Transverse colon (tissue), 4 donors: ENCODE results near the gene COP1. TPM values are rescaled to one million over a fixed set of nuclear protein-coding genes. Genes with fewer than 3 reads are reported as not detected.

Experiments
- DNase-seq: peaks from one replicate; pipeline ENCODE4 v3.0.0-alpha.2; 2019
- H3K27ac ChIP-seq, 4 donors: fragments of 200-600 bp; sonication (generic); 2 replicates each; pipeline ENCODE4 v1.5.1; 2016 to 2018; ENCODE audit warnings: inconsistent platforms in 4 of 4
- H3K27me3 ChIP-seq: fragments of 200-600 bp; sonication (generic); 2 replicates; pipeline ENCODE4 v1.5.1; 2017; ENCODE audit warnings: inconsistent platforms
- H3K36me3 ChIP-seq, 4 donors: fragments of 200-600 bp; sonication (generic); 2 replicates each; pipeline ENCODE4 v1.5.1; 2017 to 2019; ENCODE audit warnings: inconsistent platforms in 4 of 4
- H3K4me1 ChIP-seq, 4 donors: fragments of 200-600 bp; sonication (generic); 2 replicates each; pipeline ENCODE4 v1.5.1; 2017 to 2020; ENCODE audit warnings: inconsistent platforms in 4 of 4
- H3K4me3 ChIP-seq, 4 donors: fragments of 200-600 bp; sonication (generic); 1 replicate in 1 of 4; 2 replicates in 3 of 4; pipeline versions ENCODE4 v1.5.1 to v1.6.1; 2017 to 2019; ENCODE audit warnings: inconsistent platforms in 4 of 4
- H3K9me3 ChIP-seq, 2 donors: fragments of 200-600 bp; sonication (generic); 2 replicates each; pipeline ENCODE4 v1.5.1; 2017 to 2019; ENCODE audit warnings: inconsistent platforms in 2 of 2
- EP300 ChIP-seq: sonication (generic); formaldehyde crosslinking; IDR thresholded peaks from one replicate; pipeline ENCODE4 v1.6.1; 2017; ENCODE audit warnings: antibody characterized with exemption, low read depth
- POLR2A ChIP-seq: fragments of 450-650 bp; IDR thresholded peaks from one replicate; pipeline ENCODE4 v1.6.1; 2016; ENCODE audit warnings: antibody characterized with exemption, mild to moderate bottlenecking, moderate library complexity
- POLR2AphosphoS5 ChIP-seq, 3 donors: sonication (generic); formaldehyde crosslinking; IDR thresholded peaks; one replicate each; pipeline ENCODE4 v1.6.1; 2016; ENCODE audit warnings: antibody characterized with exemption in 3 of 3
- WGBS, 2 donors: methylation state at CpG; one replicate each; pipeline ENCODE4 v1.1.5; 2018; ENCODE audit warnings: low coverage in 1 of 2; 5-methylcytosine and 5-hydroxymethylcytosine counted together
- in situ Hi-C, 4 donors: fragments of 200-750 bp; cut with MboI; loops; one replicate each; pipeline versions ENCODE4 v1.15.0 to v1.15.1; 2017; ENCODE audit warnings: low sequenced_read_pairs in 3 of 4, low pct_ligation_motif_present in 1 of 4, low pct_unique_long_range_greater_than_20kb in 1 of 4
- intact Hi-C: fragments of 100-400 bp; cut with DNase I; formaldehyde crosslinking; loops from one replicate; pipeline ENCODE4 v1.15.1; 2023; ENCODE audit warnings: low total_unique reads
- total RNA-seq, 4 donors: library from RNA; depleted of rRNA; stranded (reverse); fragments of >200 nt; gene quantifications; one replicate each; pipeline ENCODE4 v1.1.0, GENCODE V29; 2016
- TF ChIP-seq, protein P1 (sequence below), 5 experiments: fragments of 200-600 bp in 3 of 5; fragments of 450-650 bp in 2 of 5; sonication (generic) in 3 of 5; IDR thresholded peaks; 1 replicate in 2 of 5; 2 replicates in 3 of 5; pipeline ENCODE4 v1.5.1; 2016 to 2017; ENCODE audit warnings: antibody characterized with exemption in 5 of 5, inconsistent platforms in 3 of 5, mild to moderate bottlenecking in 2 of 5, moderate library complexity in 1 of 5

The COP1 gene
- total RNA-seq, 4 donors from 2014 or later = 52.3 to 190 (median 109) TPM

DNA sequence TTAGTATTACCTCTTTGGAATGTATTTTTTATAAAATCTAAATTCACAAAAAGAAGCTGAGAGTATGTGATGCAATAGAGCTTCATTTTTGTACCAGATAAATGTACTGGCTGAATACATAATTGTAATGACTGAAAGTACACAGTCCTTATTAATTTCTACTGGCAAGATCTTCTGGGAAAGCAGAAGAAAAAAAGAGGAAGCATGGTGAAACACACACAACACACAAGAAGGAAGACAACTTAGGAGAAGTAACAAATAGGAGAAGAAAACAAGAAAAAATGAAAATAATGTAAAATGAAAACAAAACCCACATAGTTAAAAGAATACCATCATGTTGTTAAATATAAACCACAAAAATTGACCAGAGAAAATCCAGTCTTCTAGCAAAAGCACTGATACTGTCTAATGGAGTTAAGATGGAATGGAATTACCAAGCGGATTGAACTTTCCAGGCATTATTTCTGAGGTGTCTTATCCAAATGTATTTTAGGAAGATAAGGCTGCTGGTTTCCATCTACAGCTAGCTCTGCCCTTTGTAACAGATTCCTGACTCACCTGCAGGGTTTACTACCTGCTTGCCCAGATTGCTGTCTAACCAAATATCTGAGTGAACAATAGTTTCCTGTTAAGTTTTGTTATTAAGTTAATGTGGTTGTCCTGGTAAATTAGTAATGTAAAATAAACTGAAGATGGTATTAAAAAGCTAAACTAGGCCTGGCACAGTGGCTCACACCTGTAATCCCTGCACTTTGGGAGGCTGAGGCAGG lies 4.5 kb upstream of the COP1 start:
- in situ Hi-C loops = no loop called here

DNA sequence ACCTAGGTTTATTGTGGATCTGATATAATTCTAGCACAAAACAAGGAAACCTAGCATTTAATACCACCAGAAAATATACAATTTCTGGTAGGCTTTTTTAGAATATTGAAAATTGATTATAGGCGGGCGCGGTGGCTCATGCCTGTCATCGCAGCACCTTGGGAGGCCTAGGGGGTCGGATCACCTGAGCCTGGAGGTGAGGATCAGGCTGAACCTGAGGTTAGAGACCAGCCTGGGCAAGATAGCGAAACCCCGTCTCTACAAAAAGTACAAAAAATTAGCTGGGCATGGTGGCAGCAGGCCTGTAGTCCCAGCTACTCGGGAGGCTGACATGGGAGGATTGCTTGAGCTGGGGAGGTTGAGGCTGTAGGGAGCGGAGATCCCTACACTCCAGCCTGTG lies 948 bp upstream of the COP1 start:
- Histone ChIP-seq H3K4me1 (peaks cover 12 to 43% (median 29%) of the 10 kb centered on the region in 4 donors), H3K27me3 (no peaks in the 10 kb centered on the region), H3K36me3 (no peaks in the 10 kb centered on the region), H3K9me3 (no peaks in the 10 kb centered on the region), H3K27ac (peak overlapping the region; percentile 97 to 99 (median 98)), H3K4me3 (peak overlapping the region; percentile 52 to 95 (median 74))
- DNase-seq = no peak
- in situ Hi-C loops = no loop called here
- TF ChIP-seq POLR2A (no peak), EP300 (no peak), POLR2AphosphoS5 (IDR thresholded peaks at IDR 0.05) (no peak)
- TF ChIP-seq, protein P1, sequence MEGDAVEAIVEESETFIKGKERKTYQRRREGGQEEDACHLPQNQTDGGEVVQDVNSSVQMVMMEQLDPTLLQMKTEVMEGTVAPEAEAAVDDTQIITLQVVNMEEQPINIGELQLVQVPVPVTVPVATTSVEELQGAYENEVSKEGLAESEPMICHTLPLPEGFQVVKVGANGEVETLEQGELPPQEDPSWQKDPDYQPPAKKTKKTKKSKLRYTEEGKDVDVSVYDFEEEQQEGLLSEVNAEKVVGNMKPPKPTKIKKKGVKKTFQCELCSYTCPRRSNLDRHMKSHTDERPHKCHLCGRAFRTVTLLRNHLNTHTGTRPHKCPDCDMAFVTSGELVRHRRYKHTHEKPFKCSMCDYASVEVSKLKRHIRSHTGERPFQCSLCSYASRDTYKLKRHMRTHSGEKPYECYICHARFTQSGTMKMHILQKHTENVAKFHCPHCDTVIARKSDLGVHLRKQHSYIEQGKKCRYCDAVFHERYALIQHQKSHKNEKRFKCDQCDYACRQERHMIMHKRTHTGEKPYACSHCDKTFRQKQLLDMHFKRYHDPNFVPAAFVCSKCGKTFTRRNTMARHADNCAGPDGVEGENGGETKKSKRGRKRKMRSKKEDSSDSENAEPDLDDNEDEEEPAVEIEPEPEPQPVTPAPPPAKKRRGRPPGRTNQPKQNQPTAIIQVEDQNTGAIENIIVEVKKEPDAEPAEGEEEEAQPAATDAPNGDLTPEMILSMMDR (IDR thresholded peaks at IDR 0.05) = no peak
- intact Hi-C loops = no loop called here
- 34 to 37% methylated on average over 7 to 9 of the region's 9 CpGs for WGBS, 2 donors

More for the DNA sequence above, 4.5 kb upstream of the COP1 start:
- TF ChIP-seq EP300 = no peak
- TF ChIP-seq, protein P1 (IDR thresholded peaks at IDR 0.05) = no peak
- no peak for TF ChIP-seq POLR2AphosphoS5 (IDR thresholded peaks at IDR 0.05)
- no peak for TF ChIP-seq POLR2A
- H3K9me3 ChIP-seq = no peaks in the 10 kb centered on the region
- peak overlapping the region in 3 of 4 donors; percentile 1 to 50 (median 33) for H3K27ac ChIP-seq
- peaks cover 0 to 17% (median 5%) of the 10 kb centered on the region in 4 donors for H3K4me1 ChIP-seq
- H3K36me3 ChIP-seq = no peaks in the 10 kb centered on the region
- WGBS, 2 donors = 50 to 55% methylated on average over 1 of the region's 1 CpG
- DNase-seq = no peak
- H3K4me3 ChIP-seq = no peak overlapping the region
- H3K27me3 ChIP-seq = no peaks in the 10 kb centered on the region
- intact Hi-C loops = no loop called here

DNA sequence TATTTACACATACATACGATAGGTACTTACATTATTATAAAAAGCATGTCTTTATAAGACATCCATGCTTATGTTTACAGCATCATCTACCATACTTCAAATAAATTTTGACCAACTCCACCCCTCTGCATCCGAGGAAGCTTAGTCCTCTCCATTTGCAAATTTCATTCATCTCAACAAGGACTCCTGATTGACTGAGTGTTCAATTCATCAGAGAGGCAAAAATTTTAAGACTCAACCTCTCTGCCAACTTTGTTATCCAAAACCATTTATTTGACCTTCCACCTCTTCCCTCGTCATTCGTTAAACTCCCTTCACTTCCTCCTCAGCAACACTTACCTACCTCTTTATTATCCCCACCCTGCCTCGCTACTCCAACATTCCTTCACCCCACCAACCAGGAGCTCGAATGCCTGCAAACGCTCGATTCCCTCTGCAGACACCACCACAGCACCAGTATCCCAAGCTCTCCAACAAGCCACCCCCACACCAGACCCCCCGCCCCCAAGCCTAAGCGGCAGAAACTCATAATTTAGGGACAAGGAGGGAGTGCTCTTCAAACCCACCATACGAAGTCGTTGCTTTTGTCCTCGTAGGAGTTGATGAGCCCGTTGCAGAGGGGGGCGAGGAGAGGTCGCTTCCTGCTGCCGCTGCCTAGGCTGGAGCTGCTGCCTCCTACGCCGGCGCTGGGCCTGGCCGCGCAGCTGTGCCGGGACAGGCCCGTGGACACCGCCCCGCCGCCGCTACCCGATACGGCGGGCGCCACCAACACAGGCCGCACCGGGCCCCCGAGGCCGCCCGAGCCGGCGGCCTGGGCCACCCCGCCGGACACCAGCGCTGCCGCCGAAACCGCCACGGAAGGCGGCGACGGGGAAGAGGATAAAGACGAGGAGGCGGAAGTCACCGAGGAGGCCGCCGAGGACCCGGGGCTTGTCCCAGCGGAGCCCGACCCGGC lies 803 bp downstream of the COP1 start:
- H3K4me1 ChIP-seq = peaks cover 12 to 40% (median 29%) of the 10 kb centered on the region in 4 donors
- no peaks in the 10 kb centered on the region for H3K27me3 ChIP-seq
- intact Hi-C loops = no loop called here
- peak overlapping the region; percentile 97 to 99 (median 98) for H3K27ac ChIP-seq
- H3K36me3 ChIP-seq = no peaks in the 10 kb centered on the region
- TF ChIP-seq POLR2AphosphoS5 (IDR thresholded peaks at IDR 0.05) (peak in 2 of 3 donors; percentile 28 to 63), POLR2A (peak; percentile 67), EP300 (no peak)
- TF ChIP-seq, protein P1 (IDR thresholded peaks at IDR 0.05) = no peak
- DNase-seq = peak; percentile 62
- H3K4me3 ChIP-seq = peak overlapping the region; percentile 74 to 95 (median 78)
- in situ Hi-C loops = no loop called here
- no peaks in the 10 kb centered on the region for H3K9me3 ChIP-seq
- WGBS, 2 donors = 0 to 1% methylated on average over 8 to 54 of the region's 58 CpGs
